Midbrain (tissue), 1 donor: Measurements from ENCODE around the gene HCN3.
"Not testable (repeated sequence)": the region's sequence is repeated elsewhere in the genome, so short reads cannot be mapped to it uniquely, and the experiment has no call there.

Experiments used
- DNase-seq: peaks from one replicate; lab custom pipeline; 2025; lab: John Stamatoyannopoulos, UW

HCN3 gene

DNA sequence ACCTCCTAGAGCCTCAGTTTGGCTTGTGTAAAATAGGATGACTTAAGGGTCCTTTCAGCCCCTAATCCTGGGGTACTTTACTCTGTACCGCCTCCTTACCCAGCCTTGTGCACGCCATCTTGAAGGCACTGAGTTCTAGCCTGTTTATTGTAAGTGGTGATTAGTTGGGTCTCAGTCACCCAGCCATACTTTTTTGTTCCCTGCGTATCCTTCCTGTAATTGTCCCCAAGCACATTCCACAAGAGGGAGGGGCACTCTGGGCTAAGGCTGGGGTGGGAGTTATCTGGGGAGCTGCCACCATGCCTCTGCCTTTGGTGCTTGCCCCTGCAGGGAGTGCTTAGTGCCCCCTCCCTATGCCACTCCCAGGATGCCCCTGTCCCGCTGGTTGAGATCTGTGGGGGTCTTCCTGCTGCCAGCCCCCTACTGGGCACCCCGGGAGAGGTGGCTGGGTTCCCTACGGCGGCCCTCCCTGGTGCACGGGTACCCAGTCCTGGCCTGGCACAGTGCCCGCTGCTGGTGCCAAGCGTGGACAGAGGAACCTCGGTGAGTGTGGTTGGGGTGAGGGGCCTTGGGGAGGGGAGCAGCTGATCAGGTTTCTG lies 32.3 kb downstream of the HCN3 start:
- DNase-seq: no peak

DNA sequence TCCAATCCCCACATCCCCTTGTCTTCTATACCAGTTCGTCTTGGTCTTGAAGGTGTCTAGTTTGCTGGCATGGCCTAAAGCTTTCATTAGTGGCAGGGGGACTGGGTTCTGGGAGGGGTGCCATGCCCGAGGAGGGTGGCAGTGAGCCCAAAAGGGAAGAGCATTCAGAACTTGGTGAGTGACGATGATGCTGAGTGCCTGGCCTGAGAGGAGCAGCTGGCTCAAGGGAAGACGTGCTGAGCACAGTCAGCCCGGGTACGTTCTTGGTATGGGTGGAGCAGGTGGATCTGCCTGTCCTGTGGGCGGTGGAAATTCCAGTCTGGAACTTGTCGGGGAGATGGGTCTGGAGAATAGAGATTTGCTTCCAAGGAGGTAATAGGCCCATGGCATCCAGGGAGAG lies 36.0 kb downstream of the HCN3 start:
- peak; percentile 10 for DNase-seq

DNA sequence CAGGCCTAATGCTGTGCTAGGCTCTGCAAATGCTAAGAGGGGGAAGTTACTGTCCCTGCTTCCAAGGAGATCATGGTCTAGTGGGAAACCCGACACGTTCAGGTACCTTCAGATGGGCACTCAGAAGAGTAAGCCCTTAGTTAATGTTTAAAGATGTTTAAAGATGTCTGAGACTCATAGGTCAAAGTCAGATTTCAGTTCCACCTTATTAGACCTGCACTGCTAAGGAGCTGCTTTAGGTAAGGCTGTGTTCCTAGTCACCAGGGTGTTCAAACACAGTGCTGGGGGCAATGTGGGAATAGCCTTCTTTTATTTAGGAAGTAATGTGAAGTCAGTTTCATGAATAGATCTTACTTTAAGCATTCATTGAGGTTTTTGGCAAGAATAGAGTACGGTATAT lies 39.7 kb downstream of the HCN3 start:
- DNase-seq: no peak

DNA sequence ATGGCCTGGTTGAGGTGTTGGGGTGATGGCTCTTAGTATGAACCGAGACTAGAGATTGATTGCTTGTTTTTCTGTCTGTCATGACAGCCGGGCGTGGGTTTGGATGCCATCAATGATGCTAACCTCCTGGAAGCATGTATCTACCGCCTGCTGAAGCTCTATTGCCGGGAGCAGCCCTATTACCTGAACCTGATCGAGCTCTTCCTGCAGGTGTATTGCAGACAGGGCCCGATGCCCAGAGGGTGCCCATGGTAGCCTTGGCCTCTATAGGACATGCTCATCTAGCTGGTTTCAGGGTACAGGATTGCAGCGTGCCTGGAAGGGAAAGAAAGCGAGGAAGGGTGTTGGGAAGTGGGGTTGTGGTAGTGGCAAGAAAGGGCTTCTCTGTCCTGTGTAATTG lies 40.8 kb downstream of the HCN3 start:
- DNase-seq: no peak

DNA sequence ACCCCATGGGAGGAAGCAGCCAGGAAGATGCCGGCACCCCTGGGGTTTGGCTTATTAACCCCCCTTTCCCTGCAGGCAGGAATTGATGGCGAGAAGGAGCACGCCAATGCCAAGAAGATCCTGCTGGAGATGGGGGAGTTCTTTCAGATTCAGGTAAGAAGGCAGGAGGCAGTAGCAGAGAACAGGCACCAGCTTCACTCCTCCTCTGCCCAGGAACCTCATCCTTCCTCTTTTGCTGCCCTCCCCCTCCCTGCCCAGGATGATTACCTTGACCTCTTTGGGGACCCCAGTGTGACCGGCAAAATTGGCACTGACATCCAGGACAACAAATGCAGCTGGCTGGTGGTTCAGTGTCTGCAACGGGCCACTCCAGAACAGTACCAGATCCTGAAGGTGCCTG lies 42.3 kb downstream of the HCN3 start:
- DNase-seq: no peak

DNA sequence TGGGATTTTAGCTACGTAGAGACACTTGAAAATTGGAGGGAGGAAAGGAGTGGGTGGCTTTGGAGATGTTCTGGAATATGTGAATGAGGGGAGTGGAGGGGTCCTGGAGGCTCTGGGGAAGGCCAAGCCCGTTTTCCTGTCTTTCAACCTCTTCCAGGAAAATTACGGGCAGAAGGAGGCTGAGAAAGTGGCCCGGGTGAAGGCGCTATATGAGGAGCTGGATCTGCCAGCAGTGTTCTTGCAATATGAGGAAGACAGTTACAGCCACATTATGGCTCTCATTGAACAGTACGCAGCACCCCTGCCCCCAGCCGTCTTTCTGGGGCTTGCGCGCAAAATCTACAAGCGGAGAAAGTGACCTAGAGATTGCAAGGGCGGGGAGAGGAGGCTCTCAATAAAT lies 43.0 kb downstream of the HCN3 start:
- no peak for DNase-seq

DNA sequence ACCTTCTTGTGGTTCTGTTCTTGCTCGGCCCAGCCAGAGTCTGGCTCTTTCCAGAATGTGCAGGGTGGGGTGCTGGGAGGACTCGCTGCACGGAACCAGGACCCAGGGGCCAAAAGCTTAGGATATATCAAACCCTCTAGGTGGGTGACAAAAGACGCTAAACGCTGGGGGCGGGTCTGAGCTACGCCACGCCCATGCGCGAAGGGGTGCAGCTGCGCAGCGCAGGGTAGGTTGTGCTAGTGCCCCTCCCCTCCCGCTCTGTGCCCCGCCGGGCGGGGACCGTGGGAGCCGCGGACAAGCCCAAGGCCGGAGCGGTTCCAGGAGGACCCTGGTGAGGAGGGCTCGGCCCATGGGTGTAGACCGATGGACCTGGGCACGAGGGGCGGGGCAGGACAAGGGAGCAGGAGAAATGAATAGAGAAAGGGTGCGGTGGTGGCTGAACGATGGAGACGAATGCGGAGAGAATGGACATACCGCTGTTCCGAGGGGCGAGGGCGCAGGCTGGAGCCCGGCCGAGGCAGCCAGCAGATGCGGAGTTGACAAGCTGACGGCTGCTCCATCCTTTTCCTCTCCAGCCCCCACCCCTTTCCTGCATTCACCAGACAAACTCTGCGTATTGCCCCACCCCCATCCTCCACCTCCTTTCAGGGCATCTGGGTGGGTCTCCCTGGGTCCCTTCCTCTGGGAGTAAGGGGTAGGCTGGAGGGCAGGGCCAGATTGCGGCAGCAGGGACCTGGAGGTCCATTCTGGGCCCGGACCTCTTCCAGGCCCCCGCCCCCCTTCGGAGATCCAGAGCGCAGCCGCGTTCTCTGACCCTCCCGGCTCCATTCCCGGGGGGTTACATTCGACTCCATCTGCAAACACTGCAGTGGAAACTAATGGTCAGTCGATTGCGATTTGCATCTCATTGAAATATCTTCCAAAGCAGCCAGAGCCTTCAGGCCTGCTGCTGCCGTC lies 43.7 kb downstream of the HCN3 start, which contains the start of gene RUSC1:
TSS of gene RUSC1 (plus strand) at position 234 of the 957 bp plus-strand sequence. CDS start 880 bp downstream, outside the sequence.
- peak; percentile 65 for DNase-seq

DNA sequence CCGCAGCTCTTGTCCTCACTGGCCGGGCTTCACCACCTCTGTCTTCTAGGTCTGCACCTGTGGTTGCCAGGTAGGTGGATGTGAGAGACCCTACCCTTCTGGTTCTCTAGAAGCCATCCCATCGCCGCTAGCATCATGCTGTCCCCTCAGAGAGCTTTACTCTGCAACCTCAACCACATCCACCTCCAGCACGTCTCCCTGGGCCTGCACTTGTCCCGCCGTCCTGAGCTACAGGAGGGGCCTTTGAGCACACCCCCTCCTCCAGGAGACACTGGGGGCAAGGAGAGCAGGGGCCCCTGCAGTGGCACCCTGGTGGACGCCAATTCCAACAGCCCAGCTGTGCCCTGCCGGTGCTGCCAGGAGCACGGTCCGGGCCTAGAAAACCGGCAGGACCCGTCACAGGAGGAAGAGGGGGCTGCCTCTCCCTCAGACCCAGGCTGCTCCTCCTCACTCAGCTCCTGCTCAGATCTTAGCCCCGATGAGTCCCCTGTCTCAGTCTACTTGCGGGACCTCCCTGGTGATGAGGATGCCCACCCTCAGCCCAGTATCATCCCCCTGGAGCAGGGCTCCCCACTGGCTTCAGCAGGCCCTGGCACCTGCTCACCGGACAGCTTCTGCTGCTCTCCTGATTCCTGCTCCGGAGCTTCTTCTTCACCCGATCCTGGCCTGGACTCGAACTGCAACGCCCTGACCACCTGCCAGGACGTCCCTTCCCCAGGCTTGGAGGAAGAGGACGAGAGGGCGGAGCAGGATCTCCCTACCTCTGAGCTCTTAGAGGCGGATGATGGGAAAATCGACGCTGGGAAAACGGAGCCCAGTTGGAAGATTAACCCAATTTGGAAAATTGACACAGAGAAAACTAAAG lies 44.6 kb downstream of the HCN3 start:
- no peak for DNase-seq

DNA sequence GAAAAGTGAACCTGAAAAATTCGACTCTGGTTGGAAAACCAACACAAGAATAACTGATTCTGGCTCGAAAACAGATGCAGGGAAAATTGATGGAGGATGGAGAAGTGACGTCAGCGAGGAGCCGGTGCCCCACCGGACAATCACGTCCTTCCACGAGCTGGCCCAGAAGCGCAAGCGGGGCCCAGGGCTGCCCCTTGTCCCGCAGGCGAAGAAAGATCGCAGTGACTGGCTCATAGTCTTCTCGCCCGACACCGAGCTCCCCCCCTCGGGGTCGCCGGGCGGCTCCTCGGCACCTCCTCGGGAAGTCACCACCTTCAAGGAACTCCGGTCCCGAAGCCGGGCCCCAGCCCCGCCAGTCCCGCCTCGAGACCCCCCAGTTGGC lies 45.3 kb downstream of the HCN3 start:
- DNase-seq: no peak

DNA sequence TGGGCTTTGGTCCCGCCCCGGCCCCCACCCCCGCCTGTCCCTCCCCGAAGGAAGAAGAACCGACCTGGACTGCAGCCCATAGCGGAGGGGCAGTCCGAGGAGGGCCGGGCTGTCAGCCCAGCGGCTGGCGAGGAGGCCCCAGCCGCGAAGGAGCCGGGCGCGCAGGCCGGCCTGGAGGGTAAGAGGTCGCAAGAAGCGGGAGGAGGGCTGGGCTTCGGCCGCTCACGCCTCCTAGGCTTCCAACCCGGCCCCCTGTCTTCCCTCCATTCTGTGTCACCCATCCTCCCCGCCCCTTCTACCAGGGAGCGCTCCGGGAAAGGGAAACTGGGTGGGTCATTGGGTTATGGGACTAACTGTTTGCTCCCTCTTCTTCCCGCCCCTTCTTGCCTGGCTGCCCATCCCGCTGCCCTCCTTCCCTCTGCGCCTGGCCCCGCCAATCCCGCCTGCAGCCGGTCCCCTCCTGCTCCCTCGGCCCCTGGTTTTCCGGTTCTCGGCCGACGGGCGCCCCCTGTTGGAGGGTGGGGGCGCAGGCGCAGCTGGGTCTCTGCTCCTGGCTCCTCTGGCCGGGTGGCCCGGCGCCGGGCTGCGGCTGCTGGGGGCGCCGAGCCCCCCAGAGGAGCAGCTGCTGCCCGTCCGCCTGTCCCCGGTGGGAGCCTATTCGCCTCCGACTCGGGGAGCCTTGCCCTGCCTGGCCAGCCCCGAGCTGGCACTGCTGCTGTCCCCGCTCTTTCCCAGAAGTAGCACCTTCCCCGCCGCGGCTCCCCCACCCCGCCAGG lies 45.9 kb downstream of the HCN3 start:
- DNase-seq: peak; percentile 91

DNA sequence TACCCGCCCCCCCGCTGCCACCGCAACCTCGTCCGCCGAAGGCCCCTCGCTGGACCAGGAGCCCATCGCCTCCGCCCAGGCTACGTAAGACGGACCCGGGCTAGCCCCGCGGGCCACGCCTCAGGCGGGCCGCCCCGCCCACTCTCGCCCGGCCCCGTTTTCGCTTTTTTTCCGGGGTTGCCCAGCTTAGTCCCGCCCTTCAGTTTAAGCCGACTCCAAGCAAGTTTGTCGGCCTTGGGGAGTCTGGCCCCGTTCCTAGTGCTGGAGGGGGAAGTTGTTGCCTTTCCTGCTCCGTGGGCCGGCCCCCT lies 46.4 kb downstream of the HCN3 start:
- DNase-seq: peak; percentile 71

DNA sequence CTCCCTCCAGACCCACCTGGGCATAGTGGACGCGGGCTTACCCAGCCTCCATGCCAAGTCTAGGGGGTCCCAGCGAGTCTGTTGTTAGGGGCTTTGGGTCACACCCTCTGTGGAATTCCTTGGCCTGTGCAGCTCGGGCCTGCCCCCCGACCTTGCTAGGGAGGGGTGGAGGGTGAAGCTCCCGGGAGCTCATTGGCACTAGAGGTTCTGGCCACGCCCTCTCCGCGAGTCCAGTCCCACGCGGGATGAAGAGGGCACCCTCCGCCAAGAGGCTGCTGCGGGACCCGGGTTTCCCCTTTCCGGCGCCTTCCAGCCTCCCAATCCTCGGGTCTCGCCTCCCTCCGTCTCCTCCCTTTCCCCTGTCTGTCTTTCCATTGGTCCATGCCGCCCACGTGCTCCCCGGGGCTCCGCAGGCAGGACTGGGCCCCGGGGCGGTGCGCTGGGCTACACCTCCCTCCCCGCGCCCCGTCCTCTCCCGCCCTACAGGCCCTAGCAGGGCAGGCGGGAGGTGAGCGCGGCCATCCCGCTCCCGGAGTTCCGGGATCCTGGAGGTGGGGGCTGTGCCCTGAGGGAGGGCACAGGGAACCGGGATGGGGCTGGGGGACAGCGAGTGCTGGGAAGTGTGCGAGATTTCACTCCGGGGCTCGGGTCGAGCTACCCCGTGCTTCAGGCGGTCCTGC lies 46.9 kb downstream of the HCN3 start:
- DNase-seq: peak; percentile 95

DNA sequence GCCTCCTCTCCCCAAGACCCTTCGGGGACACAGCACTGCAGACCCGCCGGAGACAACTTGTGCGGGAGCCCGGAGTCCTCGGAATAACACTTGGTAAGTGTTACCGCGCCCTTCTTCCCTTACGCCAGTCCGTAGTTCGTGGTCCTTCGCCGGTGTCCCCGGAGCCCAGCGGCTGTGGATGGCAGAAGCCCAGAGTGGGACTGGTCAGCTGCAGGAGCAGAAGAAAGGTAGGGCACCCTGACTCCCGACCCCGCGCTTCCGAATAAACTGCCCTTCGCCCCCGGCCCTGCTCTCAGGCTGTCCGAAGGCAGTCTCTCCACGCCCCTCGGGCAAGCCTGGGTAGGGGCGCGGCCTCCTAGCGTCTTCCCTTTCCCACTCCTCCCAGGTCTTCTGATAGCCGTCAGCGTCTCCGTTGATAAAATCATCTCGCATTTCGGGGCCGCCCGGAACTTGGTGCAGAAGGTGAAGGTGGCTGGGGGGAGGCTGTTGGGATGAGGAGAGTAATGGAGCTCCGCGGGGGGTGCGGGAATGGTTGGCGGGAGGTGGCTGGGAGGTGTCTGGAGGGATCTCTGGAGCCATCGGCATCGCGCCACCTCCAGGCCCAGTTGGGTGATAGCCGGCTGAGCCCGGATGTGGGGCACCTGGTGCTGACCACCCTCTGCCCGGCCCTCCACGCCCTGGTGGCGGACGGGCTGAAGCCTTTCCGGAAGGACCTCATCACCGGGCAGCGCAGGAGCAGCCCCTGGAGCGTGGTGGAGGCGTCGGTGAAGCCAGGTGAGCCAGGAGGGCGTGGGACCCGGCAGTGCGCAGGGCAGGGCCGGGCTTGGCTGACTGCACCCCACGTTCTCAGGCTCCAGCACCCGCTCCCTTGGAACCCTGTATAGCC lies 47.7 kb downstream of the HCN3 start:
- DNase-seq: peak; percentile 39

DNA sequence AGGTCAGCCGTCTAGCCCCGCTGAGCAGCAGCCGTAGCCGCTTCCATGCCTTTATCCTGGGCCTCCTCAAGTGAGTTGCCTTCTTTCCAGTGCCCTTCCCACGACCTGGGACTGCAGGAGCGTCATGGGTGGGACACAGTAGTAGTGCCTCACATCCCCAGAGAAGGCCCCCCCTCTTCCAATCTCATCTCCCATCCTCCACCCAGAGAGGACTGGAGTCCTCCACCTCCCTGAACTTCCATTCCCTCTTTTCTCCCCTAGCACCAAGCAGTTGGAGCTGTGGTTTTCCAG lies 48.3 kb downstream of the HCN3 start:
- no peak for DNase-seq

DNA sequence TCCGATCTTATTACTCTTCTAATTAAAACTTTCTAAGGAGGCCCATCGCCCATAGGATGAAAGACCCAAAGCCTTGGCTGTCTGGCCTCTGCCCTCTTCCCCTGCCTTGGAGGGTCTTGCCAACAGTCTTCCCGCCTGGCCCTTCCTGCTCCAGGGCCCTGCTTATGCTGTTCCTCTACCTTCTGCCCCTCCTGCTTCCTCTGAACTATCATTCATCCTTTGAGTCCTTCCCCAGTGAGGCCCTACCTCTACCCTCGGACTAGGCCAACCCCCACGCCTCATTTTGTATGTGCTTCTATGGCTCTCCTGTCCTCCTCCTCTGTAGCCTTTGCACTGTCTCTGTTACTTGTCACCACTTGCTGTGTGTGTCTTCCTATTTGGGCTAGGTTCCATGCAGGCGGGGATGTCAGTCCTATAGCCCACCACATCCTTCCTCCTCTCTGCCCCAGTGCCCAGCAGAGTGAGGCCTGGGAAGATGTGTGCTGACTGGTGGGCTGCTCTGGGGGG lies 48.8 kb downstream of the HCN3 start:
- DNase-seq: no peak

DNA sequence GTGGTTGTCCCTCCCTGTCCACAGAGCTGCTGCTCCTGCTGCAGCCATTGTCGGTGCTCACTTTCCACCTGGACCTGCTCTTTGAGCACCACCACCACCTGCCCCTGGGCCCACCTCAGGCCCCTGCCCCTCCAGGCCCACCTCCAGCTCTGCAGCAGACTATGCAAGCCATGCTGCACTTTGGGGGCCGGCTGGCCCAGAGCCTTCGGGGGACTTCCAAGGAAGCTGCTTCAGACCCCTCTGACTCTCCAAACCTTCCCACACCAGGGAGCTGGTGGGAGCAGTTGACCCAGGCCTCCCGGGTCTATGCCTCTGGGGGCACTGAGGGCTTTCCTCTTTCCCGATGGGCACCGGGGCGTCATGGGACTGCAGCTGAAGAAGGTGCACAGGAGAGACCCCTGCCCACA lies 49.4 kb downstream of the HCN3 start:
- no peak for DNase-seq

DNA sequence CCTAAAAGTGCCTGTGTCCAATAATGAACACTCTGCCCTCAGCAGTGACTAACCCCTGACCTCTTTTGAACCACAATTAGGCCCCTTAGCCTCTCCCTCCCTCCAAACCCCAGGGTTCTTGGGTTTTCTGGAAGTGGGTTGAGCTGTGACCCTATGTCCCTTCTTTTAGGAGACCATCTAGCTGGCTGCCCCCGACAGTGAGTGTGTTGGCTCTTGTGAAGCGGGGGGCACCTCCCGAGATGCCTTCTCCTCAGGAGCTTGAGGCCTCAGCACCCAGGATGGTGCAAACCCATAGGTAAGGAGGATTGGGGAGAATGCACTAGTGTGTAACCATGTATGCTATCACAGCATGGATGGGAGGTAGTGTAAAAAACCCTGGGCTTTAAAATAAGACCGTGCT lies 50.7 kb downstream of the HCN3 start:
- DNase-seq: no peak

DNA sequence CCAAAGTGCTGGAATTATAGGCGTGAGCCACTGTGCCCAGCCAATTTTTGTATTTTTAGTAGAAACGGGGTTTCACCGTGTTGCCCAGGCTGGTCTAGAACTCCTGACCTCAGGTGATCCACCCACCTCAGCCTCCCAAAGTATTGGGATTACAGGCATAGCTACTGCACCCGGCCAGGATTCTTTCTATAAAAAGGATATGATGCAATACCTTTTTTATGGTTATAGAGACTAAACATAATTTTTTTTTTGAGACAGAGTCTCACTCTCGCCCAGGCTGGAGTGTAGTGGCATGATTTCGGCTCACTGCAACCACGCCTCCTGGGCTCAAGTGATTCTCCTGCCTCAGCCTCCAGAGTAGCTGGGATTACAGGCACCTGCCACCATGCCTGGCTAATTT lies 51.6 kb downstream of the HCN3 start:
- DNase-seq: not testable (repeated sequence)

DNA sequence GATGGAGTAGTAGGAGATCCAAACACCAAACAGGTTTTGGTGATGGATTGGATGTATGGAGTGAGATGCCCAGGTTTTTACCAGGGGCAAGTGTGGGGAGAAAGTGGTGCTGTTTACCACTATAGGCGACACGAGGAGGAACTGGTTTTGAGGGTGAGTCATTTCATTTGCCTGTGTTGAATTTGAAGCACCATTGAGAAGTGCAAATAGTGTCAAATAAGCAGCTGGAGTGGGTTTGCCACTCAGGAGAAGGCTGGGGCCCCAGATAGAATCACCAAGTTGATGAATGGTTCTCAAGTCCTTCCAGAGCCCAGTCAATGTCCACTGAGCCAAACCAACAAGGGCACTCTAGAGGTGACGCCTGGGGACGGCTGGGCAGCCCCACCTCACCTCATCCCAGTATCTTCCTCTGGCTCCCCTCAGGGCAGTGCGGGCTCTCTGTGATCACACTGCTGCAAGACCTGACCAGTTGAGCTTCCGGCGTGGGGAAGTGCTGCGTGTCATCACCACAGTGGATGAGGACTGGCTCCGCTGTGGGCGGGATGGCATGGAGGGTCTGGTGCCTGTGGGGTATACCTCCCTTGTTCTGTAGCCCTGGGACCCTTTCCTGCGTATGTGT lies 52.8 kb downstream of the HCN3 start:
- DNase-seq: no peak

DNA sequence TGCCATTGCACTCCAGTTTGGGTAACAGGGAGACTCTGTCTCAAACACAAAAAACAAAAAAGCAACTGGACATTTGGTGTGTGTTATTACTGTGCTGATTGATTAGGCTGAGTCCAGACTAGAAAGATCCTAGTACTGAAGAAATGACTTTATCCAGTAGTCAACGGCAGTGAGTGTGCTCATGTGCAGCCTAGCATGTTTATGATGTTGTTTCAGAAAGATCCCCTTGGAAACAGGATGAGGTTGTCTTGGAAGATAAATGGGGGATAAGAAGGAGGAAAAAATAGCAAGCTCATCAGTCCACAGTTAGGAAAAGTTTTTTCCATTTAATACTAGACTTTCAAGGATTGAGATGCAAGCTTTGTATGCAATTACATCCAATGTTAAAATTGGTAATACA lies 57.7 kb downstream of the HCN3 start:
- DNase-seq: no peak
